Heart left ventricle (tissue), 13 donors: ENCODE results near the gene NTRK3.
"Not testable (repeated sequence)": the region's sequence is repeated elsewhere in the genome, so short reads cannot be mapped to it uniquely, and the experiment has no call there.

Experiments
- CTCF ChIP-seq, 12 donors: fragments of 200-600 bp; sonication (generic) in 4 of 12; IDR thresholded peaks; one replicate each; pipeline versions ENCODE4 v1.5.0 to v1.8.0; 2018 to 2022; ENCODE audit warnings: antibody characterized with exemption in 12 of 12, mild to moderate bottlenecking in 5 of 12
- POLR2A ChIP-seq, 2 donors: fragments of 450-650 bp; IDR thresholded peaks; one replicate each; pipeline ENCODE4 v1.6.1; 2017; ENCODE audit warnings: antibody characterized with exemption in 2 of 2, mild to moderate bottlenecking in 2 of 2, moderate library complexity in 2 of 2
- donor health status: ischemic (EF 13 %, LVEDD 7.1; RV severe dilation, severe dysfunction).
- donor health status: DM: no; HTN: yes; CAD: no.
- donor health status: DM: no; HTN: no; CAD: no.
- donor health status: ischemic (EF 25% LVEDD 6.9; RV normal size, moderate dysfunction).
- donor health status: ischemic (EF 25% LVEDD 5.7; RV mildly dilated, moderate dysfunction).
- donor health status: ischemic (EF 35%, LVEDD 5.7; RV mildly dilated, moderate dysfunction).
- donor health status: nonischemic (EF 11% LVEDD 7.7; RV severe dilation, severe dysfunction).
- donor health status: DM: yes; HTN: yes; CAD: no.
- donor health status: PGD.
- donor health status: ischemic (EF 29% LVEDD 5.4; RV normal size, mild dysfunction).
- donor health status: nonischemic (EF 23%, LVEDD 6.1; RV moderate dilation, normal function).

GRCh38 chr15:87833333-87833732 is 423.2 kb downstream of the NTRK3 start:
- not testable (repeated sequence) for TF ChIP-seq CTCF, POLR2A (IDR thresholded peaks at IDR 0.05)
